T-cell (primary cell): ENCODE results near the gene FBRSL1. TPM values are rescaled to one million over a fixed set of nuclear protein-coding genes. Genes with fewer than 3 reads are reported as not detected.
"Not testable (repeated sequence)": the region's sequence is repeated elsewhere in the genome, so short reads cannot be mapped to it uniquely, and the experiment has no call there.

Experiments
- ATAC-seq, 4 experiments: fragments of 200-7000 bp in 3 of 4; fragments of 150-1000 bp in 1 of 4; cut with Tn5 transposase; replicated peaks in 1 of 4; 1 replicate in 3 of 4; 2 replicates in 1 of 4; pipeline ENCODE4 v1.10.0; 2021; ENCODE audit warnings: moderate library complexity in 3 of 4, mild to moderate bottlenecking in 2 of 4, moderate number of reproducible peaks in 1 of 4
- CTCF ChIA-PET, 2 donors: fragments of 300-600 bp; sonication (Branson Sonifier 250); formaldehyde crosslinking; loops; one replicate each; lab custom pipeline; 2022; ENCODE audit warnings: antibody characterized with exemption in 2 of 2; lab: Charles Lee
- POLR2A ChIA-PET, 2 donors: fragments of 300-600 bp; sonication (Branson Sonifier 250); formaldehyde crosslinking; loops; one replicate each; lab custom pipeline; 2022; ENCODE audit warnings: antibody characterized with exemption in 2 of 2; lab: Charles Lee
- DNase-seq, 35 experiments: peaks; one replicate each; pipeline versions ENCODE4 v3.0.0 to v3.0.0-alpha.2; 2013 to 2023
- H3K27ac ChIP-seq: one replicate; pipeline ENCODE4 v1.5.1; 2013; ENCODE audit warnings: low read length
- H3K27me3 ChIP-seq, 2 experiments: replicated peaks in 1 of 2; 1 replicate in 1 of 2; 2 replicates in 1 of 2; pipeline versions ENCODE4 v1.6.1 to v1.7.0; 2013; ENCODE audit warnings: low read length in 1 of 2, mixed read lengths in 1 of 2; ENCODE audit not compliant: control insufficient read depth in 2 of 2, insufficient read depth in 2 of 2; ENCODE audit errors: extremely low read depth in 1 of 2
- H3K36me3 ChIP-seq, 2 donors: 1 replicate in 1 of 2; 2 replicates in 1 of 2; pipeline versions ENCODE4 v1.6.1 to v1.7.0; 2013; ENCODE audit warnings: low read length in 1 of 2; ENCODE audit not compliant: control insufficient read depth in 2 of 2, insufficient read depth in 1 of 2; ENCODE audit errors: extremely low read depth in 1 of 2
- H3K4me1 ChIP-seq, 2 experiments: 1 replicate in 1 of 2; 2 replicates in 1 of 2; pipeline versions ENCODE4 v1.6.1 to v1.7.0; 2013; ENCODE audit warnings: low read length in 2 of 2, mixed read lengths in 1 of 2; ENCODE audit not compliant: insufficient read depth in 2 of 2, control insufficient read depth in 1 of 2; ENCODE audit errors: extremely low read depth in 1 of 2
- H3K4me3 ChIP-seq, 2 donors: 1 replicate in 1 of 2; 2 replicates in 1 of 2; pipeline versions ENCODE4 v1.5.1 to v1.7.0; 2013; ENCODE audit warnings: mild to moderate bottlenecking in 2 of 2, low read length in 1 of 2, moderate library complexity in 1 of 2; ENCODE audit not compliant: control insufficient read depth in 1 of 2; ENCODE audit errors: extremely low read depth in 1 of 2
- H3K9me3 ChIP-seq: 2 replicates; pipeline ENCODE4 v1.7.0; 2013
- H3K27ac Mint-ChIP-seq, 2 donors: one replicate each; pipeline ENCODE4 v1.8.0; 2020 to 2021; ENCODE audit warnings: mild to moderate bottlenecking in 2 of 2, mixed read lengths in 2 of 2
- H3K27me3 Mint-ChIP-seq, 2 donors: one replicate each; pipeline ENCODE4 v1.8.0; 2021 to 2022; ENCODE audit warnings: mixed read lengths in 2 of 2
- H3K36me3 Mint-ChIP-seq: one replicate; pipeline ENCODE4 v1.8.0; 2021; ENCODE audit warnings: mixed read lengths
- H3K4me1 Mint-ChIP-seq, 3 donors: one replicate each; pipeline ENCODE4 v1.8.0; 2020 to 2022; ENCODE audit warnings: mixed read lengths in 3 of 3, mild to moderate bottlenecking in 1 of 3
- H3K4me3 Mint-ChIP-seq, 3 donors: one replicate each; pipeline ENCODE4 v1.8.0; 2020 to 2022; ENCODE audit warnings: mild to moderate bottlenecking in 3 of 3, mixed read lengths in 3 of 3, moderate library complexity in 3 of 3
- H3K9me3 Mint-ChIP-seq, 3 donors: one replicate each; pipeline ENCODE4 v1.8.0; 2020 to 2022; ENCODE audit warnings: mixed read lengths in 3 of 3
- WGBS: methylation state at CpG from one replicate; pipeline ENCODE4 v1.1.5; 2013; ENCODE audit warnings: missing lambda C conversion rate; ENCODE audit not compliant: insufficient coverage; 5-methylcytosine and 5-hydroxymethylcytosine counted together
- total RNA-seq, 35 experiments: library from RNA in 6 of 35; stranded (reverse) in 6 of 35; fragments of 120-200 nt in 1 of 35; gene quantifications; one replicate each; pipeline versions ENCODE4 v1.2.1 to v1.2.4 and lab custom pipeline; 2013 to 2026

Gene FBRSL1
- 100 to 1,000 TPM in 2 of 5 donors, 10 to 100 TPM in 3; 82.1 to 114 (median 99.3) TPM for total RNA-seq
- 12.2 TPM for total RNA-seq (2013)
- total RNA-seq (lab: John Stamatoyannopoulos, UW): 36.9 to 153 (median 88.8) reads per million in 29 experiments

- Histone ChIP-seq H3K9me3 (no peaks in the 10 kb centered on the region), H3K27ac (peak within 1 kb of the TSS; percentile 86), H3K36me3 (peaks cover 8 to 9% of the 10 kb centered on the region in 2 donors), H3K27me3 (peaks cover 0 to 2% of the 10 kb centered on the region in 2 experiments), H3K4me1 (peaks cover 16 to 73% of the 10 kb centered on the region in 2 experiments), H3K4me3 (peak within 1 kb of the TSS; percentile 71 to 85)
- Mint-ChIP-seq H3K27ac (peak within 1 kb of the TSS; percentile 95 to 99), H3K9me3 (no peaks in the 10 kb centered on the region), H3K27me3 (no peaks in the 10 kb centered on the region), H3K36me3 (peaks cover 3% of the 10 kb centered on the region), H3K4me1 (peaks cover 64 to 71% (median 70%) of the 10 kb centered on the region in 3 donors), H3K4me3 (peak within 1 kb of the TSS; percentile 86 to 94 (median 91))
- CTCF ChIA-PET: no interaction called here
- under 1% methylated on average over 70 of the region's 96 CpGs for WGBS
- DNase-seq (peak; percentile 83 to 96 (median 92)), ATAC-seq (peak; percentile 76 to 82 (median 80))
- POLR2A ChIA-PET: no interaction called here
Measured at GRCh38 chr12:132489602-132490266, at the start of gene FBRSL1. Gene FBRSL1, plus strand, starts transcription at chr12:132490151.

DNA sequence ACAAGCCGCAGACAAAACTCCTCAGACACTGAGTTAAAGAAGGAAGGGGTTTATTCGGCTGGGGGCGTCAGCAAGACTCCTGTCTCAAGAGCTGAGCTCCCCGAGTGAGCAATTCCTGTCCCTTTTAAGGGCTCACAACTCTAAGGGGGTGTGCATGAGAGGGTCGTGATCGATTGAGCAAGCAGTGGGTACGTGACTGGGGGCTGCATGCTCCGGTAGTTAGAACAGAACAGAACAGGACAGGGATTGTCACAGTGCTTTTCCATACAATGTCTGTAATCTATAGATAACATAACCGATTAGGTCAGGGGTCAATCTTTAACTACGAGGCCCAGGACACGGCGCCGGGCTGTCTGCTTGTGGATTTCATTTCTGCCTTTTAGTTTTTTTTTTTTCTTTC lies 49.5 kb upstream of the FBRSL1 start:
- DNase-seq, POLR2A ChIA-PET, H3K27ac ChIP-seq, H3K36me3 ChIP-seq, CTCF ChIA-PET, H3K4me3 ChIP-seq, H3K9me3 ChIP-seq, ATAC-seq, H3K9me3 Mint-ChIP-seq, H3K27ac Mint-ChIP-seq, H3K27me3 Mint-ChIP-seq, H3K36me3 Mint-ChIP-seq: not testable (repeated sequence)
- Mint-ChIP-seq H3K4me3 (peak overlapping the region in 1 of 3 donors; percentile 65), H3K4me1 (peaks cover 62 to 72% (median 68%) of the 10 kb centered on the region in 3 donors)
- Histone ChIP-seq H3K27me3 (peaks cover 0 to 22% of the 10 kb centered on the region in 2 experiments), H3K4me1 (peaks cover 40 to 84% of the 10 kb centered on the region in 2 experiments)
- WGBS: 100% methylated on average over 2 of the region's 13 CpGs

DNA sequence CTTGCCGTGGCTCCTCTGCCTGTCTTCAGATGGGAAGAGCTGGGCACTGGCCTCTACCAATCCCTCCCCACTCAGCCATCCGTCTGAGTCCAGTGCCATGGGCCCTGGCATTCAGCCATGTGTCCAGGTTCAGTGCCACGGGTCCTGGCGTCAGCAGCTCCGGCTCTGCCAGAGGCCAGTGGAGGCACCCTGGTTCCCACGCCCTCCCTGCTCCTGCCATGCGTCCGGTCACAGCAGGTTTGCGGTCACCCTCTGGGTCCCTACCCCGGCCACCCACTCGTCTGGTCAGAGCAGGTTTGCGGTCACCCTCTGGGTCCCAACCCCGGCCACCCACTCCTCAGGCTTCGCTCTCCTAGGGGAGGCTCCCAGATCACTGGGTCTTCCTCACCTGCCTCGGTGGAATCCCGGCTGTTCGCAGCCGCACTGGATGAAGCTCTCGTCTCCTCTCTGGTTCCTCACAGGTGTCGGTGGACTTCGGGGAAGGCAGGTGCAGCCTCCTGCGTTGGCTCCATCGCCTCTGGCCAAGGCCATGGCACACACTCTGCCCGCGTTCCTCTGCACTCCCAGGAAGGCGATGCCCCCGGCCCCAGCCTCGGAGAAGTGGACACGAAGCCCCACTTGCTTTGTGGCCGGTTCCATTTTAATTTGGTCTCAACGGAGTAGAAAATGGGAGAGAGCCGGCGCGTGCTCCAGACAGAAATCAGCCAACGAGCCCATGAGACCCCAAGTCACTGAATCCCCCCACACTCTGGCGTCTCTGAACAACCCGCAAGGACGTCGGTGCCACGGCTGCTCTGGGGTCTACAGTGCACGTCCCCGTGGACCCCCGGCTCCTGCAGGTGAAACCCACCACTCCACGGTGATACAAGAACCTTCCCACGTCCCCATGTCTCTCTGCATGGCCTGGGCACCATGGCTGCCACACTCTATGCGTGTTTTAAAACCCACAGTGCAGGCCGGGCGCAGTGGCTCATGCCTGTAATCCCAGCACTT lies 47.8 kb upstream of the FBRSL1 start:
- no peaks in the 10 kb centered on the region for H3K9me3 Mint-ChIP-seq
- DNase-seq: no peak
- no peaks in the 10 kb centered on the region for H3K36me3 Mint-ChIP-seq
- H3K27ac Mint-ChIP-seq: peak overlapping the region; percentile 58 to 100
- 98% methylated on average over 39 of the region's 48 CpGs for WGBS
- ChIA-PET POLR2A (no interaction called here), CTCF (interaction anchor here in 1 of 2 donors (0.7 kb wide), 2 partner anchors 17 to 80 kb away, joined by 3 read pairs; no protein-coding TSS in a partner anchor)
- H3K27ac ChIP-seq: no peak overlapping the region
- H3K4me1 Mint-ChIP-seq: peaks cover 64 to 70% (median 67%) of the 10 kb centered on the region in 3 donors
- H3K27me3 Mint-ChIP-seq: no peaks in the 10 kb centered on the region
- peaks cover 40 to 87% of the 10 kb centered on the region in 2 experiments for H3K4me1 ChIP-seq
- no peak overlapping the region for H3K4me3 ChIP-seq
- H3K27me3 ChIP-seq: peaks cover 0 to 5% of the 10 kb centered on the region in 2 experiments
- no peak for ATAC-seq
- no peaks in the 10 kb centered on the region for H3K36me3 ChIP-seq
- H3K4me3 Mint-ChIP-seq: no peak overlapping the region
- no peaks in the 10 kb centered on the region for H3K9me3 ChIP-seq

- H3K9me3 Mint-ChIP-seq: no peaks in the 10 kb centered on the region
- no peaks in the 10 kb centered on the region for H3K9me3 ChIP-seq
- peak overlapping the region; percentile 100 for H3K27ac Mint-ChIP-seq
- DNase-seq (no peak), ATAC-seq (no peak)
- H3K4me3 ChIP-seq: no peak overlapping the region
- 94% methylated on average over 21 of the region's 25 CpGs for WGBS
- H3K4me3 Mint-ChIP-seq: peak overlapping the region in 1 of 3 donors; percentile 33
- H3K4me1 ChIP-seq: peaks cover 36 to 87% of the 10 kb centered on the region in 2 experiments
- CTCF ChIA-PET: interaction anchor here in 1 of 2 donors (0.7 kb wide), 1 partner anchor 79 kb away, joined by 3 read pairs; no protein-coding TSS in a partner anchor
- H3K36me3 Mint-ChIP-seq: no peaks in the 10 kb centered on the region
- POLR2A ChIA-PET: no interaction called here
- no peaks in the 10 kb centered on the region for H3K36me3 ChIP-seq
- peaks cover 62 to 66% (median 63%) of the 10 kb centered on the region in 3 donors for H3K4me1 Mint-ChIP-seq
- H3K27me3 ChIP-seq: peaks cover 0 to 1% of the 10 kb centered on the region in 2 experiments
- no peak overlapping the region for H3K27ac ChIP-seq
- no peaks in the 10 kb centered on the region for H3K27me3 Mint-ChIP-seq
Measured at GRCh38 chr12:132443091-132443490, 46.9 kb upstream of the FBRSL1 start.

DNA sequence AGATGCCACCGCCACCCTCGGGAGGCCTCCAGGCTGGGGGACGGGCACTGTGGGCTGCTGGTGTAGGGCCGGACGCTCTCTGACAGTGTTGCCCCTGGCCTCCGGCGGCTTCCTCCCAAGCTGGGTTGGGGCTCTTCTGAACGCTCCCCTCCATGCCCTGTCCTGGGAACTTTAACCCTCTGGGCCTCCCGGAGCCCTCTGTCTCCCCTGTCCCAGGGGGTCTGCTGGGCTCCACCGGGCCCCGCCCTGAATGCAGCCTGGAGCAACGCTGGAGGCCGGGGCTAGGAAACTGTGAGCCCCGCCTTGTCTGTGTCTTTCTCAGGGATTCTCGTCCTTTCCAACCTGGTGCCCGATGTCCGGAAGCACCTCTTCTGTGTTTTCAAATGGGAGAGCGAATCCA lies 45.7 kb upstream of the FBRSL1 start:
- DNase-seq: no peak
- no peaks in the 10 kb centered on the region for H3K9me3 ChIP-seq
- ChIA-PET POLR2A (no interaction called here), CTCF (no interaction called here)
- no peaks in the 10 kb centered on the region for H3K36me3 ChIP-seq
- H3K27ac Mint-ChIP-seq: peak overlapping the region; percentile 100
- peaks cover 34 to 83% of the 10 kb centered on the region in 2 experiments for H3K4me1 ChIP-seq
- peak overlapping the region; percentile 20 to 41 for H3K4me3 ChIP-seq
- 75% methylated on average over 9 of the region's 18 CpGs for WGBS
- no peak for ATAC-seq
- H3K36me3 Mint-ChIP-seq: no peaks in the 10 kb centered on the region
- no peaks in the 10 kb centered on the region for H3K9me3 Mint-ChIP-seq
- H3K27me3 ChIP-seq: no peaks in the 10 kb centered on the region
- H3K27ac ChIP-seq: peak overlapping the region; percentile 88
- H3K27me3 Mint-ChIP-seq: no peaks in the 10 kb centered on the region
- peaks cover 59 to 63% (median 61%) of the 10 kb centered on the region in 3 donors for H3K4me1 Mint-ChIP-seq
- peak overlapping the region; percentile 80 to 93 (median 86) for H3K4me3 Mint-ChIP-seq
